KMS-11 (cell line): ENCODE results near the gene ATP6V1G2.
"Not testable (repeated sequence)": the region's sequence is repeated elsewhere in the genome, so short reads cannot be mapped to it uniquely, and the experiment has no call there.

ENCODE experiments used
- H2AFZ ChIP-seq: fragments of 200-600 bp; sonication (generic); 2 replicates; pipeline ENCODE4 v1.6.1; 2016; ENCODE audit warnings: antibody characterized with exemption, mixed run types, low read depth
- H3K27ac ChIP-seq: fragments of 200-600 bp; sonication (generic); 2 replicates; pipeline ENCODE4 v1.6.1; 2016; ENCODE audit warnings: mild to moderate bottlenecking, mixed run types
- H3K27me3 ChIP-seq: fragments of 200-600 bp; sonication (generic); 2 replicates; pipeline ENCODE4 v1.6.1; 2017; ENCODE audit warnings: mild to moderate bottlenecking, low read depth, mixed run types, moderate library complexity; ENCODE audit not compliant: insufficient read depth
- H3K36me3 ChIP-seq: fragments of 200-600 bp; sonication (generic); 2 replicates; pipeline ENCODE4 v1.6.1; 2017; ENCODE audit warnings: mild to moderate bottlenecking, mixed run types; ENCODE audit not compliant: insufficient read depth
- H3K4me1 ChIP-seq: fragments of 200-600 bp; sonication (generic); 2 replicates; pipeline ENCODE4 v1.6.1; 2016; ENCODE audit warnings: mild to moderate bottlenecking, low read depth, mixed run types; ENCODE audit not compliant: poor library complexity, severe bottlenecking
- H3K4me2 ChIP-seq: fragments of 200-600 bp; sonication (generic); 2 replicates; pipeline ENCODE4 v1.7.0; 2016; ENCODE audit warnings: mild to moderate bottlenecking, mixed run types
- H3K4me3 ChIP-seq: fragments of 200-600 bp; sonication (generic); IDR thresholded peaks from 2 replicates; pipeline ENCODE4 v1.6.1; 2017; ENCODE audit warnings: low read depth, low read length, mixed read lengths; ENCODE audit not compliant: insufficient read depth
- H3K79me2 ChIP-seq: fragments of 200-600 bp; sonication (generic); 2 replicates; pipeline ENCODE4 v1.6.1; 2016; ENCODE audit warnings: low read depth, mixed run types; ENCODE audit not compliant: insufficient read depth
- H3K9ac ChIP-seq: fragments of 200-600 bp; sonication (generic); 2 replicates; pipeline ENCODE4 v1.6.1; 2016; ENCODE audit warnings: mild to moderate bottlenecking, mixed run types
- H4K20me1 ChIP-seq: fragments of 200-600 bp; sonication (generic); 2 replicates; pipeline ENCODE4 v1.6.1; 2016; ENCODE audit warnings: mild to moderate bottlenecking, mixed run types; ENCODE audit not compliant: insufficient read depth
- CTCF ChIP-seq: fragments of 200-600 bp; sonication (generic); conservative IDR thresholded peaks from 2 replicates; pipeline ENCODE4 v1.6.1; 2017; ENCODE audit warnings: low read depth, mild to moderate bottlenecking, antibody characterized with exemption, low read length, moderate library complexity, mixed read lengths

The ATP6V1G2 gene

DNA sequence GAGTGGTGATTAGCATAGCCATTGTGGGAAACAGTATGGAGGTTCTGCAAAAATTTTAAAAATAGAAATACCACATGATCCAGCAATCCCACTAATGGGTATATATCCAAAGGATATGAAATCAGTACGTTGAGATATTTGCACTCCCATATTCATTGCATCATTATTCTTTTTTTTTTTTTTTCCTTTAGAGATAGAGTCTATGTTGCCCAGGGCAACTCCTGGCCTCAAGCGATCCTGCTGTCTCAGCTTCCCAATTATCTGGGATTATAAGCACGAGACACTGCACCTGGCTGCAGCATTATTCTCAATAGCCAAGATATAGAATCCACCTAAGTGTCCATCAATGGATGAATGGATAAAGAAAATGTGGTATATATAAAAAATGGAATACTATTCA, 24.6 kb downstream of the ATP6V1G2 start:
- Histone ChIP-seq H2AFZ (no peak overlapping the region), H3K79me2 (no peaks in the 10 kb centered on the region), H3K4me2 (no peak overlapping the region), H3K4me1 (no peaks in the 10 kb centered on the region), H3K36me3 (no peaks in the 10 kb centered on the region), H3K27me3 (peaks cover 4% of the 10 kb centered on the region; the same call in 1 of the 2 replicates), H3K4me3 (no peak overlapping the region), H3K9ac (no peak overlapping the region), H3K27ac (no peak overlapping the region), H4K20me1 (no peaks in the 10 kb centered on the region)
- no peak for TF ChIP-seq CTCF

DNA sequence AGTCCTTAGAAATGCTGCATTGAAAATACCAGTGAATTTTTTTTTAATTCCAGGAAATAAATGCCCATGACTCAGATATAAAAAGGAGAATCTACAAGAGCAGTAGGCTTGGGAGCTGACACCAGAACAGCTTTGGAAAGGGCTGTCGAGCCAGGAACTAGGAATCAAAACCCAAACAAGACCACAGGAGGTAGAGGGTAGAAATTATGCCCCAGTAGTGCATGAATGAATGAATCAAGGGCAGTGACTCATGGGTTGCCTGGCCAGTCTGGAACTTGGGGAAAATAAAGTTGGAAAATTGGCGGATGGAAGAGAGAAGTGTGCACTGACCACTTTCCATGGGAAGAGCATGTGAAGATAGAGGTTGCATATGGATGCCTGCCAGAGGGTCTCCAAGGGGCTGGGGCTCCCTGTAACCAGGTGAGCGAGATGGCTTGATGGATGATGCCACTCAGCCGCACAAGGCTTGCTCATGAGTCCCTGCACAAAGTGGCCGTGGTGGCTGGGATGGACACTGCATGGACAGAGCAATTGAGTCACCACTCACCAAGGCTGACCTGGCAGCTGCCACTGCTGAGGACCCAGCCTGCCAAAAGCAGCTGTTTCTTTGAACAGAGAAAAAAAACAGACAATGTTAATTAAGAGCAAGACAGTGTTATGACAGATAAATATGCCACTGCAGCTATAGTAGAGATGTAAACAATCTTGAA, 32.8 kb downstream of the ATP6V1G2 start:
- Histone ChIP-seq H3K4me2 (no peak overlapping the region), H2AFZ (no peak overlapping the region), H3K36me3 (no peaks in the 10 kb centered on the region), H3K4me3 (no peak overlapping the region), H3K4me1 (no peaks in the 10 kb centered on the region), H3K79me2 (no peaks in the 10 kb centered on the region), H4K20me1 (no peaks in the 10 kb centered on the region), H3K27ac (no peak overlapping the region), H3K27me3 (peaks cover 4% of the 10 kb centered on the region; the same call in 1 of the 2 replicates), H3K9ac (no peak overlapping the region)
- no peak for TF ChIP-seq CTCF

DNA sequence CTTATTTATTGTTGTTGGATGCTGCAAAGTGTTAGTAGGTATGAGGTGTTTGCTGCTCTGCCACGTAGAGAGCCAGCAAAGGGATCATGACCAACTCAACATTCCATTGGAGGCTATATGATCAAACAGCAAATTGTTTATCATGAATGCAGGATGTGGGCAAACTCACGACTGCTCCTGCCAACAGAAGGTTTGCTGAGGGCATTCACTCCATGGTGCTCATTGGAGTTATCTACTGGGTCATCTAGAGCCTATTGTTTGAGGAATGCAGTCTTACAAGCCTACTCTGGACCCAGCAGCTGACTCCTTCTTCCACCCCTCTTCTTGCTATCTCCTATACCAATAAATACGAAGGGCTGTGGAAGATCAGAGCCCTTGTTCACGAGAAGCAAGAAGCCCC, 36.4 kb downstream of the ATP6V1G2 start:
- Histone ChIP-seq H3K27me3 (no peaks in the 10 kb centered on the region), H3K4me2 (no peak overlapping the region), H3K79me2 (peaks cover 7% of the 10 kb centered on the region; the same call in 1 of the 2 replicates), H3K9ac (no peak overlapping the region), H3K27ac (no peak overlapping the region), H2AFZ (no peak overlapping the region), H3K4me1 (no peaks in the 10 kb centered on the region), H4K20me1 (no peaks in the 10 kb centered on the region), H3K4me3 (no peak overlapping the region), H3K36me3 (no peaks in the 10 kb centered on the region)
- TF ChIP-seq CTCF = no peak

- H3K9ac ChIP-seq, H3K27ac ChIP-seq, H3K36me3 ChIP-seq, H3K27me3 ChIP-seq, H3K4me1 ChIP-seq, H2AFZ ChIP-seq, H3K4me2 ChIP-seq, H3K4me3 ChIP-seq, H4K20me1 ChIP-seq: not testable (repeated sequence)
- peaks cover 17% of the 10 kb centered on the region; the same call in 1 of the 2 replicates for H3K79me2 ChIP-seq
Measured at GRCh38 chr6:31509036-31509435, 37.4 kb downstream of the ATP6V1G2 start.

DNA sequence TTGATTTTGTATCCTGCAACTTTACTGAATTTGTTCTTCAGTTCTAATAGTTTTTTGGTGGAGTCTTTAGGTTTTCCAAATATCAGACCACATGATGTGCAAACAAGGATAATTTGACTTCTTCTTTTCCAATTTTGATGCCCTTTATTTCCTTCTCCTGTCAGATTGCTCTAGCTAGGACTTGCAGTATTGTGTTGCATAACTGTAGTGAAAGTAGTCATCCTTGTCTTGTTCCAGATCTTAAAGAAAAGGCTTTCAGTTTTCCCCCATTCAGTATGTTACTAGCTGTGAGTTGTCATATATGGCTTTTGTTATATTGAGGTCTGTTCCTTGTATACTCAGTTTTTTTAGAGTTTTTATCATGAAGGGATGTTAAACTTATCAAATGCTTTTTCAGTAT, 43.8 kb downstream of the ATP6V1G2 start:
- H4K20me1 ChIP-seq = peaks cover 9% of the 10 kb centered on the region

GRCh38 chr6:31499648-31500047, 46.8 kb downstream of the ATP6V1G2 start:
- peaks cover 13% of the 10 kb centered on the region for H3K4me1 ChIP-seq
- peaks cover 75% of the 10 kb centered on the region for H3K79me2 ChIP-seq
- H3K4me2 ChIP-seq, H2AFZ ChIP-seq, H3K27me3 ChIP-seq, H3K9ac ChIP-seq, H3K4me3 ChIP-seq, H3K36me3 ChIP-seq, H4K20me1 ChIP-seq, H3K27ac ChIP-seq: not testable (repeated sequence)

More for the DNA sequence above, 43.8 kb downstream of the ATP6V1G2 start:
- no peaks in the 10 kb centered on the region for H3K36me3 ChIP-seq
- no peak overlapping the region for H3K9ac ChIP-seq
- H3K27ac ChIP-seq = no peak overlapping the region
- H3K27me3 ChIP-seq = no peaks in the 10 kb centered on the region
- H3K4me2 ChIP-seq = no peak overlapping the region
- H3K4me3 ChIP-seq = no peak overlapping the region
- H3K79me2 ChIP-seq = peaks cover 68% of the 10 kb centered on the region
- no peak overlapping the region for H2AFZ ChIP-seq
- no peak for TF ChIP-seq CTCF
- peaks cover 8% of the 10 kb centered on the region for H3K4me1 ChIP-seq
